AG09309 (cell line): ENCODE results near the gene CAMK1D.

ENCODE experiments used
- DNase-seq: peaks from one replicate; pipeline ENCODE4 v3.0.0-alpha.2; 2010; ENCODE audit warnings: low read depth
- H3K4me3 ChIP-seq: 2 replicates; pipeline ENCODE4 v1.5.1; 2011; ENCODE audit warnings: mild to moderate bottlenecking, low read depth, low read length, moderate library complexity; ENCODE audit not compliant: control insufficient read depth
- TF ChIP-seq, protein P1 (sequence below): IDR thresholded peaks from 2 replicates; pipeline ENCODE4 v1.5.1; 2011; ENCODE audit warnings: mild to moderate bottlenecking, low read depth, low read length, inconsistent platforms; ENCODE audit not compliant: insufficient read depth, control insufficient read depth; ENCODE audit errors: missing control alignments

The CAMK1D gene

DNA sequence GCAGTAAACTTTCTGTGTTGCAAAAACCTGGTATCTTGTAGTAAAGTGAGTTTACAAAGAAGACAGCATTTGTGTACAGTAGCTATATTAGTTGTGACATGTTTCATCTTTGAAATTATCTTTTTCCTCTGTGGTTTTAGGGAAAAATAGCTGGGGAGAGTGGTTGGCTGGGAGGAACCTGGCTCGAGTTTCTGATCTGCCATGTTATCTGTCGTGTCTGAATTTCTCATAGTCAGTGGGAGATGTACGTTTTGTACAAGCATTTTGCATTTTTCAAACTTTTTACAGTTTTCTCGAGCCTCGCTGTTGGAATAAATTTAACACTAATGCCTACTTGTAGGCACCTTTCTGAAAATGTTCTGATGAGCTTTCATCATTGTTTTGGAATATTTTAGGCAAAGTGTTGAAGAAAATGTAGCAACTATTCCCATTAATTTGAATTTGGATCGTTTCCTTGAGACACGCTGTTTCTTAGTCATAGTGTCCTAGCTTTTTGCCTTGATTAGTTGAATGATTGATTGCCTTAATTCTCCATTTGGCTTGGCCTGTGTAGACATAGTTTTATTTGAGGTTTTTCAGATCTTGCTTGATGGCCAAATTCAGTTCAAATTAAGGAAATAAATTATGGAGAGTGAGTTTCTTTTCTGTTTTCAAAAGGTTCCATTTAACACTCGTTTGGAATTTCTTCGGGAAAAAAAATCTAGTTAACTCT, 65.1 kb downstream of the CAMK1D start:
- DNase-seq = no peak
- TF ChIP-seq, protein P1, sequence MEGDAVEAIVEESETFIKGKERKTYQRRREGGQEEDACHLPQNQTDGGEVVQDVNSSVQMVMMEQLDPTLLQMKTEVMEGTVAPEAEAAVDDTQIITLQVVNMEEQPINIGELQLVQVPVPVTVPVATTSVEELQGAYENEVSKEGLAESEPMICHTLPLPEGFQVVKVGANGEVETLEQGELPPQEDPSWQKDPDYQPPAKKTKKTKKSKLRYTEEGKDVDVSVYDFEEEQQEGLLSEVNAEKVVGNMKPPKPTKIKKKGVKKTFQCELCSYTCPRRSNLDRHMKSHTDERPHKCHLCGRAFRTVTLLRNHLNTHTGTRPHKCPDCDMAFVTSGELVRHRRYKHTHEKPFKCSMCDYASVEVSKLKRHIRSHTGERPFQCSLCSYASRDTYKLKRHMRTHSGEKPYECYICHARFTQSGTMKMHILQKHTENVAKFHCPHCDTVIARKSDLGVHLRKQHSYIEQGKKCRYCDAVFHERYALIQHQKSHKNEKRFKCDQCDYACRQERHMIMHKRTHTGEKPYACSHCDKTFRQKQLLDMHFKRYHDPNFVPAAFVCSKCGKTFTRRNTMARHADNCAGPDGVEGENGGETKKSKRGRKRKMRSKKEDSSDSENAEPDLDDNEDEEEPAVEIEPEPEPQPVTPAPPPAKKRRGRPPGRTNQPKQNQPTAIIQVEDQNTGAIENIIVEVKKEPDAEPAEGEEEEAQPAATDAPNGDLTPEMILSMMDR = no peak
- H3K4me3 ChIP-seq = no peak overlapping the region

DNA sequence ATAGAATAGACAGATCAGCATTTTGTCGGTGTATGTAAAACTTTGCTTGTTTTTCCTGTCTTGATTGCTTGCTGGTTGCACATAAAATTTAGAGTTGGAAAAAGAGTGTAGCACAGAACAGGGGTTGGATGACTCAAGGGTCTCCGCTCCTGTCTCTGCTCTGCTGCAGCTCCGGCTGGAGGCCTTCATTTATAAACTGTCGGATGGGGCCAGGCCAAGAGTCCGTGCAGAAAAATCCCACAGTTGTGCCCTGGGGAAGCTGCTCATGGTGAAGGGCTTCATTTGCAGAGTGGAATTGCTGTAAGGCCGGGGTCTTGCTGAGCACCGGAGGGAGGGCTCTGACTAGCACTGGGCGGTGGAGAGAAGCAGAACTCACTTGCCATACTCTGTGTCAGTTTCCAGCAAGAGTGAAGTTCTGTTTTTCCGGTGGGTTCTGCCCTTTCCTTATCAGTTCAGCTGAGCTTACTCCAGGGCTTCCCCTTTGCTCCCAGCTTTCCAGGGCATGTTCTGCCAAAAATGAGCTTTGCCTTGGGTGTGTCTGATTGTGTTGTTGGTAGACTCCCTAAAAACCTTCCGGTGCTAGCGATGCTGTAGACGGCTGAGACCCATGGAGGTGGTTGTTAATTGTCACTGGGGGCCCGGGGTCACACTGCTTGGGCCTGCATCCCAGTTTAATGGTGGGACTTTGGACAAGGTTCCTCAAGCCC, 67.2 kb downstream of the CAMK1D start:
- DNase-seq = no peak
- TF ChIP-seq, protein P1 = no peak
- no peak overlapping the region for H3K4me3 ChIP-seq

DNA sequence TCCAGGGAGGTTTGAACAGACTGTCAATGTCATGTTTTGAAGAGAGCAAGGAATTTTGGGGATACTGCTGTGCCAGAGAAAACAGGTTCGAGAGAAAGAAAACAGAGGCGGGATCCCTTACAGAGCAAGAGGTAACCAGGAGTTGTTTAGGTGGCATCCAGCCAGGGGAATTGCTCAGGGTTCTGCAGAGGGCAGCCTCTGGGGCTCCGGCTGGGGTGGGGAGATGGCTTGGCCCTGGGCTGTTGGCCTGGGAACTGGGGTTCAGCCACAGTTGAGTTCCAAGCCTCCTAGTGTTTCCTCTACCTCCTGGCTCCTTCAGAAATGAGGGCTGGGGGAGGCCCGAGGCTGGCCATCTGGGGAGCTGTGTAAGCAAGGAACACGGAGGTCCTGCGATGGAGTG, 68.0 kb downstream of the CAMK1D start:
- no peak for DNase-seq
- TF ChIP-seq, protein P1 = no peak
- H3K4me3 ChIP-seq = no peak overlapping the region

DNA sequence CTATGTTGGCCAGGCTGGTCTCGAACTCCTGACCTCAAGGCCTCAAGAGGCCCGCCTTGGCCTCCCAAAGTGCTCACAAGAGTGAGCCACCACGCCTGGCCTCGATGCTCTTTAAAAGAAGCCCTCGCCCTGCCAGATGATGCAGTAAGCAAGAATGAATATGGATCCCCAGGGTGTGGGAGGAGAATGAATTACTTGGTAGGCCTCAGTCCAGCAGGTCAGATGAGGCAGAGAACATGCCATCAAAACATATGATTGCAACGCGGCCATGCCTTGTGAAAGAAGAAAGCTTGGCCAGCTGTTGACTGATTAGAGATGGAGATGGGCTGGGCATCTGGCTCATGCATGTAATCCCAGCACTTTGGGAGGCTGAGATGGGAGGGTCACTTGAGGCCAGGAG, 68.7 kb downstream of the CAMK1D start:
- DNase-seq = no peak
- H3K4me3 ChIP-seq = no peak overlapping the region
- TF ChIP-seq, protein P1 = no peak

DNA sequence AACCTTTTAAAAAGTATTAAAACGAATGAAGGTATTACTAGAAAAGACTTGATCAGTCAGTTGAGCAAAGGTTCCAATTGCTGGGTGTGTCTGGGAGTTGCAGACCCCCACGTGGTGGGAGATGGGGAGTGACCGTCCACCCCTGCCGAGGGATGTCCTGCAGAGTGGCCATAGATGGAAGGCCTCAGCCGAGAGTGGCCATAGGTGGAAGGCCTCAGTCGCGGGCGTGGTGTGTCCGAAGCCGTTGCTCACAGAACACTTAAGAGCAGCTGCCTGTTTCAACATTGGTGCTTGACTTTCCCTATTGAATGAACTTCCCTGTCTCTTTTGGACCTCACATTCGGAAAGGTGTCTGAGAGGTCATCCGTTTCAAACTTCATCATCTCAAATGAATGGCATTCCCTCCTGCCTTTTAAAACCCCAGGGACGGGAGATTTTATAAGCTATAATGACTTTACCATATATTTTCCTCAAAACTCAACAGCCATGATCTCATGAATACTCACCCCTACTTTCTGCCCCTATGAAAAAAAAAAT, 69.4 kb downstream of the CAMK1D start:
- DNase-seq = no peak
- TF ChIP-seq, protein P1 = no peak
- no peak overlapping the region for H3K4me3 ChIP-seq

DNA sequence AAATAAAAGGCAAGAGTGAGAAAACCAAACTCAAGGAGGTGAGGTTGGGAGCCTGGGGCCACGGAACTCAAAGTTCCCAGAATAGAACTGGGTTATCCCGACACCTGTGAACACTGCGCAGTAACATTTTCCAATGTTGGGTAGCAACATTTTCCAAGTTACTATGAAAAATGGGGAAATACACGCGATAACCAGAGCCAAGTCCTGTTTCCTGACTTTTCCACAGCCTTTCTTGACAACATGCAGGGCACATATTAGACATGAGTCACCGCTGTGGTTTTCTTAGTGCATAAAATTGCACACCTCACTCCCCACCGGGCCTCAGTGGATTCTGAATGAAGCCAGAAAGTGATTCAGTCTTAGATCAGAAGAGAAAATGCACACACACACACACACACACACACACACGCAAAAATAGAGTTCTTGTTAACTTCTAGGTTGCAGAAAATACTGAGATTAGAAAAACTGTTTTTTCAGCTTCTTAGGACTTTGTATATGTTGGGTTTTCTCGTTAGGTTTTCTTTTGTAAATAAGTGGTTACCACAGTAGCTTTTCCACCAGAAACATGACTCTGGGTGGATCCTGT, 70.0 kb downstream of the CAMK1D start:
- TF ChIP-seq, protein P1 = no peak
- DNase-seq = peak; percentile 98
- no peak overlapping the region for H3K4me3 ChIP-seq
